ENCODE data around the gene MRPS15.

GRCh38 chr1:36440646-36441045 lies 23.5 kb downstream of the MRPS15 start:
- TF ChIP-seq CTCF (IDR thresholded peaks at IDR 0.05; ENCODE audit: extremely low read depth in 1 of 2, insufficient read depth in 1 of 2, low read depth in 1 of 2, low read length in 2 of 2) (no peak), EZH2 (IDR thresholded peaks at IDR 0.05; ENCODE audit: borderline replicate concordance, low read depth, low read length, severe bottlenecking) (no peak), POLR2A (IDR thresholded peaks at IDR 0.05; ENCODE audit: low read depth, low read length) (no peak)

All from endothelial cell of umbilical vein (primary cell).